ENCODE results near the gene CLP1. TPM values are rescaled to one million over a fixed set of nuclear protein-coding genes. Genes with fewer than 3 reads are reported as not detected.
"Not testable (repeated sequence)": the region's sequence is repeated elsewhere in the genome, so short reads cannot be mapped to it uniquely, and the experiment has no call there.

Gene CLP1
- total RNA-seq, 1 experiment from 2014 or later = 12.6 TPM

- in situ Hi-C loops (cut with HindIII; ENCODE audit: low pct_unique_long_range_greater_than_20kb, low sequenced_read_pairs) = no loop called here
Observed at GRCh38 chr11:57703341-57703740, 45.8 kb downstream of the CLP1 start.

GRCh38 chr11:57704932-57705331 lies 47.4 kb downstream of the CLP1 start:
- in situ Hi-C loops (cut with HindIII; ENCODE audit: low pct_unique_long_range_greater_than_20kb, low sequenced_read_pairs) = no loop called here
- no peak for DNase-seq (ENCODE audit: low read depth)

More at GRCh38 chr11:57703341-57703740, 45.8 kb downstream of the CLP1 start:
- DNase-seq (ENCODE audit: low read depth) = no peak

GRCh38 chr11:57705432-57705831 lies 47.9 kb downstream of the CLP1 start:
- DNase-seq (ENCODE audit: low read depth); in situ Hi-C loops (cut with HindIII; ENCODE audit: low pct_unique_long_range_greater_than_20kb, low sequenced_read_pairs): not testable (repeated sequence)

GRCh38 chr11:57709802-57710367 lies 52.3 kb downstream of the CLP1 start:
- in situ Hi-C loops (cut with HindIII; ENCODE audit: low pct_unique_long_range_greater_than_20kb, low sequenced_read_pairs) = no loop called here
- DNase-seq (ENCODE audit: low read depth) = no peak

Other genes starting within 250 kb of the CLP1 start
- gene SLC43A3, start 230.6 kb upstream of the CLP1 start, total RNA-seq (2014; rRNA removed; shearing (Covaris generic); ENCODE audit: low replicate concordance) = 0.41 and 0.67 TPM in 2 replicates
- gene RTN4RL2, start 197.2 kb upstream of the CLP1 start, total RNA-seq (2014; rRNA removed; shearing (Covaris generic); ENCODE audit: low replicate concordance) = not detected in 2 replicates
- gene SLC43A1, start 142.1 kb upstream of the CLP1 start, total RNA-seq (2014; rRNA removed; shearing (Covaris generic); ENCODE audit: low replicate concordance) = not detected in 2 replicates
- gene TIMM10, start 127.0 kb upstream of the CLP1 start, total RNA-seq (2014; rRNA removed; shearing (Covaris generic); ENCODE audit: low replicate concordance) = 27.5 and 40.9 TPM in 2 replicates
- gene SMTNL1, start 120.2 kb upstream of the CLP1 start, total RNA-seq (2014; rRNA removed; shearing (Covaris generic); ENCODE audit: low replicate concordance) = not detected in 2 replicates
- 30.8 and 46.5 TPM in 2 replicates for gene UBE2L6, start 90.1 kb upstream of the CLP1 start, total RNA-seq (2014; rRNA removed; shearing (Covaris generic); ENCODE audit: low replicate concordance)
- gene SERPING1, start 60.1 kb upstream of the CLP1 start, total RNA-seq (2014; rRNA removed; shearing (Covaris generic); ENCODE audit: low replicate concordance) = not detected in 2 replicates
- gene YPEL4, start 7.8 kb upstream of the CLP1 start, total RNA-seq (2014; rRNA removed; shearing (Covaris generic); ENCODE audit: low replicate concordance) = 0.14 TPM in 1 of 2 replicates, not detected in the other
- gene ZDHHC5, start 10.4 kb downstream of the CLP1 start, total RNA-seq (2014; rRNA removed; shearing (Covaris generic); ENCODE audit: low replicate concordance) = 36.9 and 50.6 TPM in 2 replicates
- gene MED19, start 54.5 kb downstream of the CLP1 start, total RNA-seq (2014; rRNA removed; shearing (Covaris generic); ENCODE audit: low replicate concordance) = 14.9 and 32.0 TPM in 2 replicates
- 82.1 and 92.7 TPM in 2 replicates for gene TMX2, start 54.8 kb downstream of the CLP1 start, total RNA-seq (2014; rRNA removed; shearing (Covaris generic); ENCODE audit: low replicate concordance)
- gene SELENOH, start 83.7 kb downstream of the CLP1 start, total RNA-seq (2014; rRNA removed; shearing (Covaris generic); ENCODE audit: low replicate concordance) = 263 and 290 TPM in 2 replicates
- not detected in 2 replicates for gene BTBD18, start 94.1 kb downstream of the CLP1 start, total RNA-seq (2014; rRNA removed; shearing (Covaris generic); ENCODE audit: low replicate concordance)
- gene CTNND1, start 104.0 kb downstream of the CLP1 start, total RNA-seq (2014; rRNA removed; shearing (Covaris generic); ENCODE audit: low replicate concordance) = 22.3 and 44.3 TPM in 2 replicates